Endothelial cell of umbilical vein (primary cell): ENCODE measurements around the gene KIF26A.

Experiments used
- EZH2 ChIP-seq: IDR thresholded peaks from 2 replicates; pipeline ENCODE4 v1.6.1; 2012; ENCODE audit warnings: borderline replicate concordance, low read depth, mild to moderate bottlenecking, moderate library complexity, low read length, inconsistent platforms; ENCODE audit not compliant: severe bottlenecking
- FOS ChIP-seq: IDR thresholded peaks from 2 replicates; pipeline ENCODE4 v1.6.1; 2011; ENCODE audit warnings: mild to moderate bottlenecking, low read length, moderate library complexity, borderline replicate concordance; ENCODE audit not compliant: insufficient read depth
- GATA2 ChIP-seq: IDR thresholded peaks from 2 replicates; pipeline ENCODE4 v1.7.0; 2011; ENCODE audit warnings: low read depth, mild to moderate bottlenecking, moderate library complexity, mixed read lengths, low read length; ENCODE audit not compliant: insufficient read length, insufficient read depth
- JUN ChIP-seq: IDR thresholded peaks from 2 replicates; pipeline ENCODE4 v1.6.1; 2011; ENCODE audit warnings: borderline replicate concordance, low read depth; ENCODE audit not compliant: insufficient read length, insufficient read depth
- MYC ChIP-seq: IDR thresholded peaks from one replicate; pipeline ENCODE4 v1.6.1; 2011; ENCODE audit warnings: mild to moderate bottlenecking, low read depth, low read length
- POLR2A ChIP-seq: IDR thresholded peaks from 2 replicates; pipeline ENCODE4 v1.6.1; 2012; ENCODE audit warnings: low read depth, mild to moderate bottlenecking, control low read depth, low read length
- POLR2AphosphoS5 ChIP-seq: IDR thresholded peaks from 2 replicates; pipeline ENCODE4 v1.6.1; 2012; ENCODE audit warnings: low read depth, mild to moderate bottlenecking, control low read depth, low read length, moderate library complexity; ENCODE audit not compliant: insufficient read depth
- TF ChIP-seq, protein P1 (sequence below), 2 donors: IDR thresholded peaks; 1 replicate in 1 of 2; 2 replicates in 1 of 2; pipeline ENCODE4 v1.5.1; 2011; ENCODE audit warnings: low read length in 2 of 2, mild to moderate bottlenecking in 2 of 2, moderate library complexity in 2 of 2, control low read depth in 1 of 2, inconsistent platforms in 1 of 2, low read depth in 1 of 2; ENCODE audit not compliant: insufficient read depth in 1 of 2; ENCODE audit errors: extremely low read depth in 1 of 2
- TF ChIP-seq, protein P2 (sequence below): IDR thresholded peaks from 2 replicates; pipeline ENCODE4 v1.6.1; 2011; ENCODE audit not compliant: insufficient read depth, insufficient read length

DNA sequence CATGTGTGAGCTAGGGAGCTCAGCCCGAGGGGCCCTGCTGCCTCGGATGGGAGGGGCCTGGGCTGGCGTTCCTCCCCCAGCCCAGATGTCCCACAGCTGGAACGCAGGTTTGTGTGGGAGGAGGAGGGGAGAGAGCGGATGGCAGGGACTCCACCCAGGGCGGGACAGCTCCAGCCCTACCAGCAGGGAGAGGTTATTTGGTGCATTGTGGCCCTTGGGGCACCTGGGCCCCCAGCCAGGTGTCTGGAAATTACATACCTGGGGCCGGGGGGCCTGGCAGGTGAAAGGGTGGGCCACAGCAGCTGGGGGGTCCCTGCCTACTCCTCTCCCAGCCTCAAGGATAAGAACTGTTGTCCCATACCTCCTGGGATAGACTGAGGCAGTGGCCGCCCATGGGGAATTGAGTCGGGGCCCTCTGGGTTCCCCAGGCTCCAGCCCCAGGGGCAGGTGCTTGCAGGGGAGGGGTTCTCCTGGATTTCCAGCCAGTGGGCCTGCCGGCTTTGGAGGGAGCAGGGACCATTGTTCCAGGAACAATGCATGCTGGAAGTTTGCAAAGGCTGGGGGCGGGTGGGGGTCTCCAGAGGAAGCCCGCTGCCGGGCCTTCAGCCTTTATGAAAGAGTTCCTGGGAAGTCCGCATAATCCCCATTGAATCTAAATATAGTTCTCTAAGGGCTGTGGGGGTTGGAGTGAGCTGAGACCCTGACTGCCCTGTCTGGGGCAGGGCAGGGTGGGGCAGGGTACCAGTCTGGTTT is 1.2 kb downstream of the KIF26A start:
- TF ChIP-seq POLR2A (no peak), MYC (no peak), EZH2 (no peak), GATA2 (no peak), POLR2AphosphoS5 (no peak), JUN (no peak), FOS (no peak)
- TF ChIP-seq, protein P1, sequence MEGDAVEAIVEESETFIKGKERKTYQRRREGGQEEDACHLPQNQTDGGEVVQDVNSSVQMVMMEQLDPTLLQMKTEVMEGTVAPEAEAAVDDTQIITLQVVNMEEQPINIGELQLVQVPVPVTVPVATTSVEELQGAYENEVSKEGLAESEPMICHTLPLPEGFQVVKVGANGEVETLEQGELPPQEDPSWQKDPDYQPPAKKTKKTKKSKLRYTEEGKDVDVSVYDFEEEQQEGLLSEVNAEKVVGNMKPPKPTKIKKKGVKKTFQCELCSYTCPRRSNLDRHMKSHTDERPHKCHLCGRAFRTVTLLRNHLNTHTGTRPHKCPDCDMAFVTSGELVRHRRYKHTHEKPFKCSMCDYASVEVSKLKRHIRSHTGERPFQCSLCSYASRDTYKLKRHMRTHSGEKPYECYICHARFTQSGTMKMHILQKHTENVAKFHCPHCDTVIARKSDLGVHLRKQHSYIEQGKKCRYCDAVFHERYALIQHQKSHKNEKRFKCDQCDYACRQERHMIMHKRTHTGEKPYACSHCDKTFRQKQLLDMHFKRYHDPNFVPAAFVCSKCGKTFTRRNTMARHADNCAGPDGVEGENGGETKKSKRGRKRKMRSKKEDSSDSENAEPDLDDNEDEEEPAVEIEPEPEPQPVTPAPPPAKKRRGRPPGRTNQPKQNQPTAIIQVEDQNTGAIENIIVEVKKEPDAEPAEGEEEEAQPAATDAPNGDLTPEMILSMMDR (IDR thresholded peaks at IDR 0.05; ENCODE audit: extremely low read depth in 1 of 2, insufficient read depth in 1 of 2, low read depth in 1 of 2, low read length in 2 of 2), result no peak
- TF ChIP-seq, protein P2, sequence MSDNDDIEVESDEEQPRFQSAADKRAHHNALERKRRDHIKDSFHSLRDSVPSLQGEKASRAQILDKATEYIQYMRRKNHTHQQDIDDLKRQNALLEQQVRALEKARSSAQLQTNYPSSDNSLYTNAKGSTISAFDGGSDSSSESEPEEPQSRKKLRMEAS, result no peak
